ENCODE measurements around the gene FNBP1L. TPM values are rescaled to one million over a fixed set of nuclear protein-coding genes. Genes with fewer than 3 reads are reported as not detected.

The FNBP1L gene
- total RNA-seq, 1 experiment from 2014 or later, result 33.4 TPM

GRCh38 chr1:93592551-93592949, 144.6 kb downstream of the FNBP1L start:
- POLR2A ChIA-PET, result interaction anchor here (0.7 kb wide), 1 partner anchor 25 kb away, joined by 3 read pairs; no protein-coding TSS in a partner anchor
- no TSS peak for BruUV-seq (replicated peaks)
- Histone ChIP-seq H3K27me3 (replicated peaks; ENCODE audit: control insufficient read depth, insufficient read depth, low read length) (no peaks in the 10 kb centered on the region), H3K4me3 (ENCODE audit: low read depth, low read length) (peak overlapping the region; percentile 23; the same call in 1 of the 2 replicates), H3K4me1 (peaks cover 45% of the 10 kb centered on the region), H3K36me3 (ENCODE audit: control insufficient read depth, insufficient read depth, low read length) (no peaks in the 10 kb centered on the region), H3K9me3 (no peaks in the 10 kb centered on the region)
- CTCF ChIA-PET, result no interaction called here
- intact Hi-C loops (cut with micrococcal nuclease; ENCODE audit: unreplicated experiment), result no loop called here
- Mint-ChIP-seq H3K36me3 (ENCODE audit: insufficient read depth, unreplicated experiment) (peaks cover 10% of the 10 kb centered on the region), H3K9me3 (ENCODE audit: unreplicated experiment) (no peaks in the 10 kb centered on the region), H3K27ac (ENCODE audit: unreplicated experiment) (peak overlapping the region; percentile 79), H3K27me3 (ENCODE audit: insufficient read depth, unreplicated experiment) (no peaks in the 10 kb centered on the region), H3K4me3 (ENCODE audit: unreplicated experiment) (peak overlapping the region; percentile 71), H3K4me1 (ENCODE audit: low read depth, unreplicated experiment) (peaks cover 48% of the 10 kb centered on the region)
- no peak for DNase-seq
- TF ChIP-seq CTCF (IDR thresholded peaks at IDR 0.05; ENCODE audit: insufficient read depth in 1 of 2, low read depth in 1 of 2, low read length in 1 of 2, severe bottlenecking in 1 of 2, unreplicated experiment in 1 of 2), result no peak

DNA sequence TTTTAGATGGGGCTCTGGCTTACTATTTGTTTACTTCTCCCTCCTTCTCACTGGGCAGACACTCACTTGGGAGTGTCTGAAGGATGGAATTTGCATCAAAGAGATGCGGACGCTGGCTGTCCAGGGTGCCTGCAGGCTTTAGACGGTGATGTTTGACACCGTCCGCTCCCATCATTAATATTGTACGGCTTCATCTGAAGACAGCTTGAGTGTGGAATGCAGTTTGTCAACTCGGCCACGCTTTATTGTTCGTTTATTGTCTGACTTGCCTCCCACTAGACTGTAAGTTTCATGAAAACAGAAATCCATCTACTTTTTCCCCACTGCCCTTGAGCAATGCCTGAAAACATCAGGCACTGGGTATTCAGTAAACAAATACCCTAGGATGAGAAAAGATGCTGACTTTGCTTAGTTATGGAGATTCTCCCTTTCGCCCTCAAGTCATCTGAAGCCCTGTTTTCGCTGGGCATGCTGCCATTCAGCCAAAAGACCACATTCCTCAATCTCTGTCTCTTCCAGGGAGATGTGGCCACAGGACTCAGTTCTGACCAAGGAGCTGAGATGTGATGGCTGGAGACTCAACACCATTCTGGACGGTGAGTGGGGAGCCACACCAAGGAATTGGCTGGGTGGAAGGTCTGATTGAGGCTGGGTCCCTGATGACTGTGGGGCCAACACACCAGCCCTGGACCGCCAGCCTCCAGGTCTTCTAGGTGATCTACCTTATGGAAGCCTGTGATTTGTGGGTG, 146.1 kb downstream of the FNBP1L start:
- Histone ChIP-seq H3K4me1 (peaks cover 45% of the 10 kb centered on the region), H3K27me3 (replicated peaks; ENCODE audit: control insufficient read depth, insufficient read depth, low read length) (no peaks in the 10 kb centered on the region), H3K36me3 (ENCODE audit: control insufficient read depth, insufficient read depth, low read length) (no peaks in the 10 kb centered on the region), H3K9me3 (no peaks in the 10 kb centered on the region), H3K4me3 (ENCODE audit: low read depth, low read length) (no peak overlapping the region)
- Mint-ChIP-seq H3K27me3 (ENCODE audit: insufficient read depth, unreplicated experiment) (no peaks in the 10 kb centered on the region), H3K27ac (ENCODE audit: unreplicated experiment) (peak overlapping the region; percentile 15), H3K36me3 (ENCODE audit: insufficient read depth, unreplicated experiment) (peaks cover 6% of the 10 kb centered on the region), H3K4me1 (ENCODE audit: low read depth, unreplicated experiment) (peaks cover 35% of the 10 kb centered on the region), H3K4me3 (ENCODE audit: unreplicated experiment) (peak overlapping the region; percentile 45), H3K9me3 (ENCODE audit: unreplicated experiment) (no peaks in the 10 kb centered on the region)
- POLR2A ChIA-PET, result no interaction called here
- BruUV-seq (replicated peaks), result no TSS peak
- intact Hi-C loops (cut with micrococcal nuclease; ENCODE audit: unreplicated experiment), result loop anchor here (1.0 kb wide), 1 partner anchor 9 kb away; no protein-coding TSS in a partner anchor
- TF ChIP-seq CTCF (IDR thresholded peaks at IDR 0.05; ENCODE audit: insufficient read depth in 1 of 2, low read depth in 1 of 2, low read length in 1 of 2, severe bottlenecking in 1 of 2, unreplicated experiment in 1 of 2), result no peak
- CTCF ChIA-PET, result no interaction called here
- DNase-seq, result peak; percentile 61 to 73

DNA sequence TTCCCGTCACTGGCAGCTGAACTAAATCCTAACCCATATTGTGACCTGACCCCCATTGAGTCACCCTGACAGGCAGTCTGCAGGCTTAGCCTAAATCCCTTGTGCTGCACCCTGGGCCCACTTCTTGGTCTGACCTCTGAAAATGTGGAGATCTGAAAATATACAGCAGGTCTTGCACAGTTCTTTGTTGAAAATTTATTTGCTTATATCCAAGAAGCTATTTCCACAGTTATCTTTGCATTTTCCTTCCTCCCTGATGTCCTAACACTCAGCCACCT, 146.6 kb downstream of the FNBP1L start:
- Histone ChIP-seq H3K9me3 (no peaks in the 10 kb centered on the region), H3K27me3 (replicated peaks; ENCODE audit: control insufficient read depth, insufficient read depth, low read length) (no peaks in the 10 kb centered on the region), H3K4me1 (peaks cover 45% of the 10 kb centered on the region), H3K36me3 (ENCODE audit: control insufficient read depth, insufficient read depth, low read length) (no peaks in the 10 kb centered on the region), H3K4me3 (ENCODE audit: low read depth, low read length) (no peak overlapping the region)
- Mint-ChIP-seq H3K27me3 (ENCODE audit: insufficient read depth, unreplicated experiment) (no peaks in the 10 kb centered on the region), H3K27ac (ENCODE audit: unreplicated experiment) (peak overlapping the region; percentile 15), H3K9me3 (ENCODE audit: unreplicated experiment) (no peaks in the 10 kb centered on the region), H3K36me3 (ENCODE audit: insufficient read depth, unreplicated experiment) (peaks cover 6% of the 10 kb centered on the region), H3K4me3 (ENCODE audit: unreplicated experiment) (peak overlapping the region; percentile 45), H3K4me1 (ENCODE audit: low read depth, unreplicated experiment) (peaks cover 33% of the 10 kb centered on the region)
- POLR2A ChIA-PET, result no interaction called here
- no peak for TF ChIP-seq CTCF (IDR thresholded peaks at IDR 0.05; ENCODE audit: insufficient read depth in 1 of 2, low read depth in 1 of 2, low read length in 1 of 2, severe bottlenecking in 1 of 2, unreplicated experiment in 1 of 2)
- no TSS peak for BruUV-seq (replicated peaks)
- intact Hi-C loops (cut with micrococcal nuclease; ENCODE audit: unreplicated experiment), result loop anchor here (1.0 kb wide), 1 partner anchor 9 kb away; no protein-coding TSS in a partner anchor
- DNase-seq, result no peak
- CTCF ChIA-PET, result no interaction called here

All from Caco-2 (cell line).